ENCODE data around the gene NCOA1.

DNA sequence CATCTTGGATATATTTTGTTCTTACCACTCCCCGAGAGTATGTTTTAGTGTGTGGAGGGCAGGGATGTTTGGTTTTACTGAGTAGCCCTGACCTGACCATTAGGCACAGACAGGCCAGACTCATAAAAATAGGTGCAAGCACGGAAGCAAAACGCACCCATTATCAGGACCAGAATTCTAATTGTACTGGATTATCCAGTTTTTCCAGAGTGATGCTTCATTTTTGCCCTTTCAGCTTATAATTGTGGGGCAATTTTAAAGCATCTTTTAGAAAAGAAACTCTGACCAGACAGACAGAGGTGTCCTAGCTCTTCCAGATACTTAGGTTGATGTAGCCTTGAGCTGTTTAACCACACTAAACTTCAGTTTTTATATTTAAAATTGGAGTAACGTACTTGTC is 4.4 kb downstream of the NCOA1 start:
- TF ChIP-seq, protein P1, sequence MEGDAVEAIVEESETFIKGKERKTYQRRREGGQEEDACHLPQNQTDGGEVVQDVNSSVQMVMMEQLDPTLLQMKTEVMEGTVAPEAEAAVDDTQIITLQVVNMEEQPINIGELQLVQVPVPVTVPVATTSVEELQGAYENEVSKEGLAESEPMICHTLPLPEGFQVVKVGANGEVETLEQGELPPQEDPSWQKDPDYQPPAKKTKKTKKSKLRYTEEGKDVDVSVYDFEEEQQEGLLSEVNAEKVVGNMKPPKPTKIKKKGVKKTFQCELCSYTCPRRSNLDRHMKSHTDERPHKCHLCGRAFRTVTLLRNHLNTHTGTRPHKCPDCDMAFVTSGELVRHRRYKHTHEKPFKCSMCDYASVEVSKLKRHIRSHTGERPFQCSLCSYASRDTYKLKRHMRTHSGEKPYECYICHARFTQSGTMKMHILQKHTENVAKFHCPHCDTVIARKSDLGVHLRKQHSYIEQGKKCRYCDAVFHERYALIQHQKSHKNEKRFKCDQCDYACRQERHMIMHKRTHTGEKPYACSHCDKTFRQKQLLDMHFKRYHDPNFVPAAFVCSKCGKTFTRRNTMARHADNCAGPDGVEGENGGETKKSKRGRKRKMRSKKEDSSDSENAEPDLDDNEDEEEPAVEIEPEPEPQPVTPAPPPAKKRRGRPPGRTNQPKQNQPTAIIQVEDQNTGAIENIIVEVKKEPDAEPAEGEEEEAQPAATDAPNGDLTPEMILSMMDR (IDR thresholded peaks at IDR 0.05) = no peak
- TF ChIP-seq POLR2A (IDR thresholded peaks at IDR 0.05) = no peak
- no peak for TF ChIP-seq POLR2AphosphoS5 (IDR thresholded peaks at IDR 0.05; ENCODE audit: insufficient read depth in 1 of 2, low read depth in 1 of 2)

All from vagina (tissue), 2 donors.